NT2/D1 (cell line): ENCODE results near the gene RAB15.
A peak's percentile ranks its signal among the peaks of the same experiment; 100 is the strongest.

Source experiments
- DNase-seq: peaks from one replicate; pipeline ENCODE4 v3.0.0-alpha.2; 2011; ENCODE audit warnings: low read depth, low spot score
- H3K27me3 ChIP-seq: 2 replicates; pipeline ENCODE4 v1.6.0; 2011; ENCODE audit warnings: mild to moderate bottlenecking; ENCODE audit not compliant: insufficient read length, insufficient read depth
- H3K36me3 ChIP-seq: 2 replicates; pipeline ENCODE4 v1.6.1; 2011; ENCODE audit warnings: mild to moderate bottlenecking, low read length, mixed read lengths; ENCODE audit not compliant: insufficient read depth, insufficient read length
- H3K4me1 ChIP-seq: 2 replicates; pipeline ENCODE4 v1.5.1; 2011; ENCODE audit not compliant: insufficient read depth, insufficient read length
- H3K4me3 ChIP-seq: 2 replicates; pipeline ENCODE4 v1.5.1; 2011; ENCODE audit warnings: low read depth; ENCODE audit not compliant: insufficient read length
- H3K9ac ChIP-seq: 2 replicates; pipeline ENCODE4 v1.6.0; 2011; ENCODE audit warnings: low read depth; ENCODE audit not compliant: insufficient read length
- H3K9me3 ChIP-seq: 2 replicates; pipeline ENCODE4 v1.5.1; 2011; ENCODE audit warnings: mild to moderate bottlenecking, low read length; ENCODE audit not compliant: insufficient read depth
- SUZ12 ChIP-seq: IDR thresholded peaks from 2 replicates; pipeline ENCODE4 v1.6.1; 2011; ENCODE audit not compliant: insufficient read length, insufficient read depth; ENCODE audit errors: extremely low read depth
- YY1 ChIP-seq: IDR thresholded peaks from 2 replicates; pipeline ENCODE4 v1.6.1; 2011; ENCODE audit not compliant: insufficient read length, insufficient read depth
- ZNF274 ChIP-seq: IDR thresholded peaks from 2 replicates; pipeline ENCODE4 v1.6.1; 2011; ENCODE audit warnings: mild to moderate bottlenecking, low read depth, low read length

The RAB15 gene

GRCh38 chr14:64954491-64955240 is 17.5 kb downstream of the RAB15 start:
- H3K27me3 ChIP-seq: no peaks in the 10 kb centered on the region
- H3K4me3 ChIP-seq: no peak overlapping the region
- TF ChIP-seq ZNF274: no peak
- TF ChIP-seq SUZ12: no peak
- TF ChIP-seq YY1: no peak
- H3K36me3 ChIP-seq: peaks cover 42% of the 10 kb centered on the region
- DNase-seq: no peak
- no peaks in the 10 kb centered on the region for H3K9me3 ChIP-seq
- H3K9ac ChIP-seq: peak overlapping the region; percentile 10
- H3K4me1 ChIP-seq: peaks cover 11% of the 10 kb centered on the region

GRCh38 chr14:64953661-64954060 is 18.5 kb downstream of the RAB15 start:
- DNase-seq: no peak
- Histone ChIP-seq H3K9me3 (no peaks in the 10 kb centered on the region), H3K36me3 (peaks cover 45% of the 10 kb centered on the region), H3K4me3 (no peak overlapping the region), H3K9ac (no peak overlapping the region), H3K4me1 (peaks cover 11% of the 10 kb centered on the region), H3K27me3 (no peaks in the 10 kb centered on the region)
- TF ChIP-seq SUZ12 (no peak), ZNF274 (no peak), YY1 (no peak)

GRCh38 chr14:64953310-64953654 is 18.9 kb downstream of the RAB15 start:
- no peak for TF ChIP-seq SUZ12
- no peak overlapping the region for H3K4me3 ChIP-seq
- H3K9ac ChIP-seq: no peak overlapping the region
- H3K36me3 ChIP-seq: peaks cover 46% of the 10 kb centered on the region
- H3K4me1 ChIP-seq: peaks cover 11% of the 10 kb centered on the region
- no peak for DNase-seq
- H3K27me3 ChIP-seq: no peaks in the 10 kb centered on the region
- no peaks in the 10 kb centered on the region for H3K9me3 ChIP-seq

- Histone ChIP-seq H3K9ac (no peak overlapping the region), H3K4me1 (peaks cover 11% of the 10 kb centered on the region), H3K27me3 (no peaks in the 10 kb centered on the region), H3K9me3 (no peaks in the 10 kb centered on the region), H3K36me3 (peaks cover 51% of the 10 kb centered on the region), H3K4me3 (no peak overlapping the region)
- DNase-seq: no peak
- no peak for TF ChIP-seq YY1
- TF ChIP-seq SUZ12: no peak
- TF ChIP-seq ZNF274: no peak
These were observed 19.4 kb downstream of the RAB15 start for GRCh38 chr14:64952598-64953309.

GRCh38 chr14:64951724-64952123 is 20.4 kb downstream of the RAB15 start:
- no peaks in the 10 kb centered on the region for H3K9me3 ChIP-seq
- peaks cover 11% of the 10 kb centered on the region for H3K4me1 ChIP-seq
- peaks cover 62% of the 10 kb centered on the region for H3K36me3 ChIP-seq

GRCh38 chr14:64951291-64951690 is 20.8 kb downstream of the RAB15 start:
- peaks cover 11% of the 10 kb centered on the region for H3K4me1 ChIP-seq

More at GRCh38 chr14:64951724-64952123, 20.4 kb downstream of the RAB15 start:
- Histone ChIP-seq H3K9ac (no peak overlapping the region), H3K4me3 (no peak overlapping the region), H3K27me3 (no peaks in the 10 kb centered on the region)
- TF ChIP-seq ZNF274: no peak
- TF ChIP-seq SUZ12: no peak
- no peak for TF ChIP-seq YY1
- no peak for DNase-seq

GRCh38 chr14:64950889-64951288 is 21.2 kb downstream of the RAB15 start:
- H3K9ac ChIP-seq: no peak overlapping the region
- H3K36me3 ChIP-seq: peaks cover 65% of the 10 kb centered on the region
- H3K27me3 ChIP-seq: no peaks in the 10 kb centered on the region
- no peak for DNase-seq
- no peak overlapping the region for H3K4me3 ChIP-seq
- H3K9me3 ChIP-seq: no peaks in the 10 kb centered on the region
- TF ChIP-seq ZNF274 (no peak), SUZ12 (no peak), YY1 (no peak)
- H3K4me1 ChIP-seq: peaks cover 9% of the 10 kb centered on the region

More at GRCh38 chr14:64951291-64951690, 20.8 kb downstream of the RAB15 start:
- DNase-seq: no peak
- no peak for TF ChIP-seq ZNF274
- no peak for TF ChIP-seq SUZ12
- TF ChIP-seq YY1: no peak
- no peak overlapping the region for H3K4me3 ChIP-seq
- no peaks in the 10 kb centered on the region for H3K9me3 ChIP-seq
- H3K9ac ChIP-seq: no peak overlapping the region
- H3K36me3 ChIP-seq: peaks cover 64% of the 10 kb centered on the region
- H3K27me3 ChIP-seq: no peaks in the 10 kb centered on the region
